PC-3 (cell line): ENCODE data around the gene ATXN1L.
"Not testable (repeated sequence)": the region's sequence is repeated elsewhere in the genome, so short reads cannot be mapped to it uniquely, and the experiment has no call there.

ENCODE experiments used
- EZH2 ChIP-seq: fragments of 300-600 bp; sonication (generic); IDR thresholded peaks from one replicate; pipeline ENCODE4 v1.6.1; 2017; ENCODE audit warnings: antibody characterized with exemption, mild to moderate bottlenecking, low read length; ENCODE audit not compliant: unreplicated experiment
- EZH2phosphoT487 ChIP-seq: fragments of 300-600 bp; sonication (generic); IDR thresholded peaks from 2 replicates; pipeline ENCODE4 v1.6.1; 2018; ENCODE audit warnings: mild to moderate bottlenecking, antibody characterized with exemption, low read length, borderline replicate concordance
- TF ChIP-seq, protein P1 (sequence below): fragments of 300-600 bp; sonication (generic); conservative IDR thresholded peaks from 2 replicates; pipeline ENCODE4 v1.5.1; 2017; ENCODE audit warnings: antibody characterized with exemption, low read depth, mild to moderate bottlenecking, low read length

DNA sequence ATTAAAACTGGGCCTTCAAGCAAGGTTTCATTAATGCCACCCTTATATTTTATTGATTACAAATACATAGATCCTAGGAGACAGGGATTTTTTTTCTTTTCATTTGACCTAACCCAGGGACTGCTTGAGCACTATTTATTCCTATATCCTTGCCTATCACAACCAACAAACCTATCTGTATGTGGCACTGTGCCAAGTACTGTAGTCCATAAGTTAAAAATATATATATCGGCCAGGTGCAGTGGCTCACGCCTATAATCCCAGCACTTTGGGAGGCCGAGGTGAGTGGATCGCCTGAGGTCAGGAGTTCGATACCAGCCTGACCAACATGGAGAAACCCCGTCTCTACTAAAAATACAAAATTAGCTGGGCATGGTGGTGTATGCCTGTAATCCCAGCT, 21.4 kb downstream of the ATXN1L start:
- TF ChIP-seq EZH2, EZH2phosphoT487: not testable (repeated sequence)
- TF ChIP-seq, protein P1, sequence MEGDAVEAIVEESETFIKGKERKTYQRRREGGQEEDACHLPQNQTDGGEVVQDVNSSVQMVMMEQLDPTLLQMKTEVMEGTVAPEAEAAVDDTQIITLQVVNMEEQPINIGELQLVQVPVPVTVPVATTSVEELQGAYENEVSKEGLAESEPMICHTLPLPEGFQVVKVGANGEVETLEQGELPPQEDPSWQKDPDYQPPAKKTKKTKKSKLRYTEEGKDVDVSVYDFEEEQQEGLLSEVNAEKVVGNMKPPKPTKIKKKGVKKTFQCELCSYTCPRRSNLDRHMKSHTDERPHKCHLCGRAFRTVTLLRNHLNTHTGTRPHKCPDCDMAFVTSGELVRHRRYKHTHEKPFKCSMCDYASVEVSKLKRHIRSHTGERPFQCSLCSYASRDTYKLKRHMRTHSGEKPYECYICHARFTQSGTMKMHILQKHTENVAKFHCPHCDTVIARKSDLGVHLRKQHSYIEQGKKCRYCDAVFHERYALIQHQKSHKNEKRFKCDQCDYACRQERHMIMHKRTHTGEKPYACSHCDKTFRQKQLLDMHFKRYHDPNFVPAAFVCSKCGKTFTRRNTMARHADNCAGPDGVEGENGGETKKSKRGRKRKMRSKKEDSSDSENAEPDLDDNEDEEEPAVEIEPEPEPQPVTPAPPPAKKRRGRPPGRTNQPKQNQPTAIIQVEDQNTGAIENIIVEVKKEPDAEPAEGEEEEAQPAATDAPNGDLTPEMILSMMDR, result not testable (repeated sequence)
